Measurements from ENCODE around the gene GID8.

DNA sequence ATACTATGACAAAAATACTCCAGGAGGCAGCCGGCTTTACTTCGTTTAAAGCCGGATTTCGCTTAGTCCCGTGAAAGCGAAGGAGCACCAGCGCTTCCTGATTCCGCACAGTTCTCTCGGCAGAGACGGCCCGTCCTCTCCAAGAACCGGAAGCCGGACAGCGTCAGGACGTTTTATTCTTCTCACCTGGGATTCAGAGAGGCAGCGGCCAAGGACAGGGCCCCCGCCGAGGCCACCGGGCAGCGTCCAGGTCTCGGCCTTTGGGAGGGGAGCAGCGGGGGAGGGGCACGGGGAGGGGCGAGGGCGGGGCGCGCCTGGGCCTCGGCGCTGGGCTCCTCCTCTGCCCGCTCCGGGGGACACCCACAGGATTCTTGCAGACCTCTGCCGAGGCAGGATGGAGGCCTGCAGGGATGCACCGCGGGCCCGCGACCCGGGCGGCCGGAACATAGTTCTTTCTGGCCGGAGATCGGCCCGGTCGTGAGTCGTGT, 8.9 kb upstream of the GID8 start:
- TF ChIP-seq, protein P1, sequence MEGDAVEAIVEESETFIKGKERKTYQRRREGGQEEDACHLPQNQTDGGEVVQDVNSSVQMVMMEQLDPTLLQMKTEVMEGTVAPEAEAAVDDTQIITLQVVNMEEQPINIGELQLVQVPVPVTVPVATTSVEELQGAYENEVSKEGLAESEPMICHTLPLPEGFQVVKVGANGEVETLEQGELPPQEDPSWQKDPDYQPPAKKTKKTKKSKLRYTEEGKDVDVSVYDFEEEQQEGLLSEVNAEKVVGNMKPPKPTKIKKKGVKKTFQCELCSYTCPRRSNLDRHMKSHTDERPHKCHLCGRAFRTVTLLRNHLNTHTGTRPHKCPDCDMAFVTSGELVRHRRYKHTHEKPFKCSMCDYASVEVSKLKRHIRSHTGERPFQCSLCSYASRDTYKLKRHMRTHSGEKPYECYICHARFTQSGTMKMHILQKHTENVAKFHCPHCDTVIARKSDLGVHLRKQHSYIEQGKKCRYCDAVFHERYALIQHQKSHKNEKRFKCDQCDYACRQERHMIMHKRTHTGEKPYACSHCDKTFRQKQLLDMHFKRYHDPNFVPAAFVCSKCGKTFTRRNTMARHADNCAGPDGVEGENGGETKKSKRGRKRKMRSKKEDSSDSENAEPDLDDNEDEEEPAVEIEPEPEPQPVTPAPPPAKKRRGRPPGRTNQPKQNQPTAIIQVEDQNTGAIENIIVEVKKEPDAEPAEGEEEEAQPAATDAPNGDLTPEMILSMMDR (IDR thresholded peaks at IDR 0.05) = no peak
- TF ChIP-seq EZH2 (IDR thresholded peaks at IDR 0.05; ENCODE audit: borderline replicate concordance, insufficient read depth, low read depth, low read length, poor library complexity, severe bottlenecking) = no peak
